Stimulated activated CD8-positive, alpha-beta memory T cell treated with anti-CD3 and anti-CD28 coated beads, Interleukin-12 subunit alpha, Interleukin-12 subunit beta, amount 100 ng/mL, for 24 hours (primary cell): ENCODE results near the gene UBAC2.

Experiments
- DNase-seq: peaks from one replicate; pipeline ENCODE4 v3.0.0-alpha.2; 2020; ENCODE audit errors: extremely low read depth

UBAC2 gene

DNA sequence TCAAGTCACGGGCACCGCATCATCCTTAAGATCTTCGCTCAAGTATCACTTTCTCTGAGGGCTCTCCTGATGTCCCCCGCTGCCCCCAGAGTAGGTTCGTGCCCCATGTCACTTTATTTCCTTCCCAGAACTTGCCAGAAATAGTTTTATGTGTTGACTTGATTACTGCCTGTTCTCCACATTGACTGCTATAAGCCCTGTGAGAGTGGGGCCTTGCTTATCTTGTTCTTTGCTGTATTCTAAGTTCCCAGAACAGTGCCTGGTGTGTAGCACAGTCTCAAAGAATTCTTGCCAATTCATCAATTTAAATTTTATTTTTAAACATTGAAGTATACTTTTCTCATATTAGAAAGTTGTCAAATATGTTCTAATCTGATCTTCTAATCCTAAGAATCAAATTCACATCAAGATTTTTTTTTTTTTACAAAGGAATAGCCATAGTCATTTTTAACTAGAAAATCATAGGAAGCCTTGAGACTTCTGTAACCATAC, 138.6 kb downstream of the UBAC2 start:
- DNase-seq: no peak

DNA sequence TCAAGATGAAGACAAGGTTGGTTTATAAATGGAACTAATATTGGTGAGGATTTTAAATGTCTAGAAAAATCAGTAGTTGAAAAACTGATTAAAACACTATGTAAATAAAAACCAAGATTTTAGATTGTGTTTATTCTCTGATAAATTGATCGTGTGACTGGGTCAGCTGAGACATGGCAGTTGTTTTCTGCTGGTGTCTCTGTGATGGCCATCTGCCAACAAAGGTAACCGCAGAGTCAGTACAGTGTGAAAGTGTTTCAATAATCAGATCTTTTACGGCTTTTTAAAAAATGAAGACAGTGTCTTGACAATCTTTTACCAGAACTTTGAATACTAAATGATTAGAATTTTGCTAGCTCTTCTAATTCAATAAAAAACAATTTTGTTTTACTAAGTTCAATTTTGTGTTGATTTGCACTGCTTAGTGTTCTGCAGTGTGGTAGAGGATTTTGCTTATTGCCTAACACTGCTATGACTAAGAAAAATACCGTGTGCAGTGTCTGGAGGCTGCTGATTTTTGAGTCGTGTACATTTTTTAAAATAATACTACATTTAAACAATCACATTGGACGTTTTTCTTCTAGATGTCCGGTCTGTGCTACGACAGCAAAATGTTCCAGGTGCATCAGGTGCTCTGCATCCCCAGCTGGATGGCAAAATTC, 139.2 kb downstream of the UBAC2 start:
- no peak for DNase-seq

DNA sequence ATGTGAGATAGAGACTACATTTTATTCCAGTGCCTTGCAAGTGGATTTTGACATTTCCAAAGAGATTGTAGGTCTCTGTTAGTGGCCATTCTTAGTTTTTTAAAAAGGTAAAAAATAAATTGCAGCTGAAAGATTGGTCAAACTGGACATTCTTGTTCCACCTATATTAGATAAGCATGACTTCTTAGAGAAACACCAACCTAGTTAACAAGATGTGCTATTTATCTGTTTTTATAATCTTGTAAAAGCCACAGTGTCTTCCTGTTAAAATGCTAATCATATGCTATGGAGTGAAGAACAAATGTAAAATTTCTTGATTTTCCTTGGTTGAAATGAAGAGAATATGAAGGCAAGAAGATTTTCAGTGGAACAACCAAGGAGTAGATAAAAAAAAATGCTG, 140.0 kb downstream of the UBAC2 start:
- DNase-seq: no peak

- DNase-seq: no peak
Measured at GRCh38 chr13:99341969-99342722, 141.5 kb downstream of the UBAC2 start.

DNA sequence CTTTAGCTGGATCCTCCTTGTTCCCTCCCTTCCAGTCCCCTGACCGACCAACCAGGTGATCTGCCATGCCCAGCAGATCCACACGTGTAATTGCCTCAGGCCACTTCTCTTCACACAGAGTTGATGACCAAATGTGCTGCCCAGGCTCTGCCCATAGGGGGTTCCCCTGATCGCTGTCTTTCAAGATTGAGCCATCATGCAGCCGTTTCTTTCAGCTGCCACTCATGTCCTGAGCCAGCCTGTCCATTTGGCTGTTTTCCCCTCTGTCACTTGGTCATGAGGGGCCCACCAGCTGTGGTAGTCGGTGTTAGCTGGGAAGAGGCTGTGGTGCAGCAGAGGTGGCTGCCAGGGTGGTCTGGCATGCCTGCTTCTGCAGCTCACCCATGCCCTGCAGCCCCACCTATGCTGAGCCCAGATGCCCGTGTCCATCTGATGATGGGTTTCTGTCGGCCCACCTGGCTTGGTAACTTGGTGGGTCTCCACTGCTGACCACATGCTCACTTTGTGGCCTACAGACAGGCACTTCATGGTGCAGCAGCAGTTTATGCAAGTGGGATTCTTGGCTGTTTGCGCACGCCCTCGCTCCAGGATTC, 142.2 kb downstream of the UBAC2 start:
- no peak for DNase-seq

GRCh38 chr13:99344610-99345208, 144.1 kb downstream of the UBAC2 start:
- no peak for DNase-seq

GRCh38 chr13:99345345-99345744, 144.7 kb downstream of the UBAC2 start:
- no peak for DNase-seq

DNA sequence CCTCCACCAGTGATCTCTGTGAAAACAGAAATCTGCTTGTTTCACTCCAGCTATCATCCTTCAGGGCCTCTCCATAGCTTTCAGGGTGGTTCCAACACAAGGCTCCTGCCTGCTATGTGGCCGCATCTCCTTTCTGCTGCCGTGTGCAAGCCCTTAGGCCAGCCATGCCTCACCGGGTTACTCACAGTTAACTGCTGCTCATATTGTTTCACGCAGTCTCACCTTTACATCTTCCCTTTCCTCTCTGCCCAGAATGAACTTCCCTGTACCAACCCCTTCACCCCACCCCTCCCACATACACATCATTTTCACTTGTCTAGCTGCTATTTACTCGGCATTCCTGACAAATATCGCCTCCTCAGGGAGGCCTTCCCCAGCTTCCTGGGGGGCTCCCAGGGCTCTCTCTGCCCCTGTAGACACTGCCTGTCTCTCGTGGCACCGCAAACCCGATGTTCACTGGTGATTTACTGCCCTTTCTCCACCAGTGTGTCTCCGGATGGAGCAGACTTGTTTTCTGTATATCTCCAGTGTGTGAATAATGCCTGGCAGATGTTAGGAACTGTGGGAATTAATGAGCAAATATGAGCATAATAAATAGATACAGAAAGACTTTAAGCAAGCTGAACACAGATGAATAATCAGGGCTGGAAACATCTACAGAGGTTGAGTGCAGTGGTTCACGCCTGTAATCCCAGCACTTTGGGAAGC, 145.8 kb downstream of the UBAC2 start:
- no peak for DNase-seq

DNA sequence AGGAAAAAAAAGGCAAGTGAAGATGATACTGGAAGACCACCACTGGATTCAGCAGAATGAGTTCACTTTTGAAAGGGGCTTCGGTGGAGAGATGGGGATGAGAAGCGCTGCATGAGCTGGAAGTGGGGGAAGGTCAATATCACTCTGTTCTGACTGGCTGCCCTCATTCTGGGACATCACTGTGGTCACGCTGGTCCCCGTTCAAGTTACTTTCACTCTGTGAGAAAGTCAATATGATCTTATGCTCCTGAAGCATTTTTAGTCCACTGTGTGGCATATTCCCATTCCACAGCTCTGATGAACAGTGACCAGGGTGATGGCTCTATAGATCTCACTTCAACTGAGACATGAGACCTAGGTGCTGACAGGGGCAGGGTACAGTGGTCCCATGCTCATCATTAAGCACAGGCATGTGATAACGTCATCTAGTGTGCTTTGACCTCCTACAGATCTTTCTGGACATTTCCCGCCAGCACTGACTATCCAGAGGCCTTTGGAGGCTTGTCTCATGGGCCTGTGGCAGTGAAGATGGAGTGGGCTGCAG, 146.8 kb downstream of the UBAC2 start:
- DNase-seq: no peak

- DNase-seq: no peak
Measured at GRCh38 chr13:99347911-99348451, 147.3 kb downstream of the UBAC2 start.

GRCh38 chr13:99350191-99350590, 149.5 kb downstream of the UBAC2 start:
- DNase-seq: no peak

DNA sequence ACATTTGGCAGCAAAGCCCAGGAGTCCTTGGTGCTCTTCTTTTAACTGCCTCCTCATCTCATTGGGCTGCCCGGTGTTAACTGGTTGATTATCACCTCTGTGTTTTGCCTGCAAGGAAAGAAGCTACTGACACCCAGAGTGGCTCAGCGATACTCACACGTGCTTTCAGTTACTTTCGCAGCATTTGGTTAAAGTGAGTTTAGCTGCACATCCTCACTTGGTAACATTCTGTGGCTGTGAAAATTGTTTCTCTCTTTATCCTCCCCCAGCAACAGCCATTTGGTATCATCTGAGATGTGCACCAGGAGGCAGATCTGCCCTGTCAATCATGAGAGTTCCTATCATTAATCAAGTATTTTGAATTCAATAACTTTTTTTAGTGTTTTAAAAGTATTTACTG, 151.1 kb downstream of the UBAC2 start:
- DNase-seq: no peak

DNA sequence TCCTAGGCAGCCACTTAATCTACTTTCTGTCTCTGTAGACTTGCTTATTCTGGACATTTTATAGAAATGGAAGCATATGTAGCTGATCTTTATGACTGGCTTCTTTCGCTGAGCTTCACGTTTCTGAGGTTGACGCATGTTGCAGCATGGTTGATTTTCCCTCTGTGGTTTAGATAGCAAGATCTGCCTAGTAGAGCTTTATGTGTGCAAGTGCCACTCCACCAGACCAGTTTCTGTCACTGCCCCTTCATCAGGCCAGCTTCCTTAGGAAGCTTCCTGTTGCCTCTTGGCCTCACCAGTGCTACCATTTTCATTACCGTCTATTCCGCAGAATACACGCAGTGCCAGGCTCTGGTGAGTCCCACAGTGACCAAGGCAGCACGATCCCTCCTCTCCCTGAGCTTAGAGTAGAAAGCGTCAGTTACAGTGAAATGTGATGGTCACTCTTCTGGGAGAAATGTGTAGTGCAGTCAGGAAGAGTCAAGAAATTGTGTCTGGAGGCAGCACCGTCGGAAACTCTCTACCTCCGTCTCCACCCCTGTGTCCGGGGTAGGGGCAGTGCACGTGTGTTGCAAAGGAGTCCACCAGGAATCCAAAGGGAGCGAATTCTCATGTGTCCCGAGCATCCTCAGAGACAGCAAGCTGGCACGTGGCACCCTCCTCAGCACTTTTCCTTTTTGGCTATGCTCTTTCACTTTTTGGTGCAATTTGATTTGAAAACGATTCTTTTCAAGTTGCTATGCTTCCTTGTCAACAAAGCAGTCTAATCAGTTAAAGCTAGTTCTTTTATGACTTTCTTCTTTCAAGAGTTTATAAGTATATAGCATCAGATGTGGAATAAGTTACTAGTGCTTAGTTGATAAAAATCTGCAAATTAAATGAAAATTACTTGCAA, 151.9 kb downstream of the UBAC2 start:
- DNase-seq: no peak

DNA sequence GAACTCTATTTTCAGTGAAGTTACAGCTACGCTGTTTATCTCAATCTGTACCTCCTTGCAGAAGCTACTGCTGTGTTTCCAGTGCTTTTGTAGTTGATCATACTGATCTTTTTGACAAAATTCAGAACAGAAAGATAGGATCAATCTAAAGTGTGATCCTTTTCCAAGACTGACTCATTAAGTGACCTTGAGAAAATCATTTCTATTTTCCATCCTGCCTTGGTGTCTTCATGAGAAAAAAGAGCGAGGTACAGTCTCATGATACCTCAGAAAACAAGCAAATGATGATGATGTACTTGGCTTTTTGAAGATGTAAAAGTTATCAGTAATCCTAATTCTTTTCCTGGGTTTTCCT, 152.6 kb downstream of the UBAC2 start:
- no peak for DNase-seq

DNA sequence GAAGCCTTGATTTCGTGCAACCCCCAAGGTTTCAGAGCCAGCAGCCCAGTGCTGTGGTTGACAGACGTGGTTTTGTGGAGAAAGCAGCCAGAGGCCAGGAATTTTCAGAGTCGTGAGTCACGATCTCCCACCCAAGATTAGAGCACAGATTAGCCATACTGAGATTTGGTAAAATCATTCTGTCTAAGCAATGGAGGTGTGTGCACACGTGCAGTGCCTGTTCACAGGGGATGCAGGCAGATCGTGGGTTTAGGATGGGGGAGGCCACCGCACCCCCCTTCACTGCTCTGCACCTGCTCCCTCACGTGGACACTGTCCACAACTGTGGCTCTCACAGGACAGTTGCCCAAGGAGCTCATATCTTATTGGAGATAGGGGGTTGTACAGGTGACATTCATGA, 153.2 kb downstream of the UBAC2 start:
- DNase-seq: no peak

DNA sequence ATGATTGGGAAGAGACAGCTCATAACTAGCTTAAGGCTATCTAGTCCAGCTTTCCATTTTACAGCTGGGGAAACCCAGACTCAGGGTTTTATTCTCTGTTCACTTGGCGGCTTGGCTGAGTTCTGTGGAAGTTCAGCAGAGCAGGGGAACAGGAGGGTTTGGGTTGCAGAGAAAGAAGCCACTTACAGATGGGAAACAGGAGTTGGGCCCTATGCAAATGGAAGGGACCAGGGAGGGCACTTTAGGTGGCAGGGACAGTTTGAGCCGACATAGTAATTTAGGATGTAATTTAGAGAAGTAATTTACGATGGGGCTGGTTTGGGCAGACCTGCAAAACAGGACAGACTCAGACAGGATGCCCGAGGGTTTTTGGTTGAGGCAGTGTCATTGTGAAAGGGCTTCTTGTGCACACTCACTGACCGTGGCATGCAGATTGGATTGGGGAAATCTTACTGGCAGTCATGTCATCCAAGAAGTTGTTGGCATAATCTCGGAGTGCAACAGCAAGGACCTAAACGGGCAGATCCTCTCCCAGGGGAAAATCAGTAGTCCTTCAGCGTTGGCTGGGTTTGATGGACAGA, 153.8 kb downstream of the UBAC2 start:
- no peak for DNase-seq

DNA sequence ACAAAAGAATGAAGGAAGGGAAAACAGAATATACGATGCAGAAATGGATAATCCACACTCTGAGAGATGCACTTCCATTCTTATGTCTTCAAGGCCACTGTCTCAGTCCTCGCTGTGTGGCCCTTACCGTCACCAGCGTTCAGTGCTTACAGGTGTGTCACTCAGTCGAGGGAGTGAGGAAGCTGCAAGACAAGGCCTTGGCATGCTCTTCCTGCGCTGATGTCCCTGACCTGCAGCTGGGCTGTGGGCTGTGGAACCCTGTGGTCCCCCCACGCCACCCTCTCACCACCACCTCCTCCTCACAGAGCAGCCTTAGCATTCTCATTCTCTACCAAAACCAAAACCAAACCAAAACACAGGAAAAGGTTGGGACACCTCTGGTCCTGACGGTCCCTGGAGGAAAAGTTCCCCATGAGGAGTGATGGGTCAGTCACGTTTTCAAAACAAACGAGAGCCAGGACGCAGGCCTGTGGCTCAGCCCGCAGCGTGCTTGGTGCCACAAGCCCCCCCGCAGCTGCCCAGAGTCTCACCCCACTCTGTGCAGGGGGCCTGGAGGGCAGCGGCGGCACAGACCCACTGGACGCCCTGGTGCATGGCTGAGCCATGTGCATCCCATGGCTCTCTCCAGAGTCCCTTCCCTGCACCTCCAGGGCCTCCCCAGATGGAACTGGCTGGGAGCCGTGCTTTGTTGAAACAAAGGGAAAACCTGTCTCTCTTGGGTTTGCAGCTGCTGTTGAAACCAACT, 154.8 kb downstream of the UBAC2 start:
- DNase-seq: no peak

DNA sequence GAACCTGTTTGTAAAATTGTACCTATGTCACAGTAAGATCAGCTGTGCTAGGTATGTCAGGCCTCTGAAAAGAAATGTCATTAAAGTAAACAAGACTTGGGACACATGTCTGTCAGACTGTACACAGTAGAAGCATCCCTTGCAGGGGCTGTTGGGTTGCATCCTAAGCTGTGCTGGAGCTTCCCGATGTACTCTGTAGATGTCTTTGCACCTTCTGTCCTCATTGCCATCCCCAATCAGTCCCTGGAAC, 155.3 kb downstream of the UBAC2 start:
- no peak for DNase-seq

DNA sequence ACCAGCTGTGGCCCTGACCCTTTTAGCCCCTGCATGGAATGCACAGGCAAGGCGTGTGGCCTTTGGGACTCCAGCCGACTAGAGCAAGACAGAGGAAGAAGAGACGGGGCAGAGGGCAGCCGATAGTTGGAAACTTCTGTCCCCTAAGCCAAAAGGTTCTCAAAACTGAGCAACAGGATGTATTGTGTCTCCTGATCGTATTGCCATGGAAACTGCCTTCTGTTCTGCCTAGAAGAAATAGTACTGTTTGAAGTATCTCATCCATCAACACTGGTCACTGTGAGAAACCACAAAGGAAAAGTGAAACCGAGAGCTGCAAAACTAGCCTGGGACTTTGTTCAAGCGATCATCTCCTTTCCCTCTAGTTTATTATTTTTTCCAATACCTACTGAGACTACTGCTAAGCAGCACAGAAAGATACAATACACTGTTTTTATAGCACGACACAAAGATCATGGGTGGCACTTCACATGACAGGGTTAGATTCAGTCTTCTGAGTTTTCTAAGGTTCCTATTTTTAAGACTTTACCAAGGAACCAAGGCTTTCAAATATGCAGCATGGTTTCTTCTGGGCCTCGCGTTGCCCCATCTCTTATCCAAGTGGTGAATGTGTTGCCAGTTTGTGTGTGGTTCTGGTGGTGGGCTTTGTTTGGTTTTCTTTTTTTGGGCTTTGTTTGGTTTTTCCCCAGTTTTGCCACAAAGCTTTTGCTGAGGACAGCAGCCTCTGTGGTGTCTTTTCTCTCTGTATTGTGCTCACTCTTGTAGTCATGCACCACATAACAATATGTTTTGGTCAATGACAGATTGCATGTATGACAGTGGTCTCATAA, 155.8 kb downstream of the UBAC2 start:
- no peak for DNase-seq
